OCI-LY7 (cell line): ENCODE results near the gene CENPU. TPM values are rescaled to one million over a fixed set of nuclear protein-coding genes. Genes with fewer than 3 reads are reported as not detected.

Experiments
- BruUV-seq: library from RNA; stranded (reverse); fragments of 400-500 nt; replicated peaks from 2 replicates; lab custom pipeline; 2021; lab: Mats Ljungman, UMichigan
- CTCF ChIA-PET: fragments of 300-600 bp; sonication (Branson Sonifier 250); formaldehyde crosslinking; loops from one replicate; lab custom pipeline; 2022; ENCODE audit warnings: antibody characterized with exemption; ENCODE audit not compliant: unreplicated experiment; lab: Charles Lee
- POLR2A ChIA-PET: fragments of 300-600 bp; sonication (Branson Sonifier 250); formaldehyde crosslinking; loops from one replicate; lab custom pipeline; 2022; ENCODE audit warnings: antibody characterized with exemption; lab: Charles Lee
- DNase-seq: peaks from one replicate; pipeline ENCODE4 v3.0.0-alpha.2; 2015; ENCODE audit warnings: low spot score
- H2AFZ ChIP-seq: fragments of 200-600 bp; sonication (generic), shearing (Covaris generic); 2 replicates; pipeline ENCODE4 v1.6.1; 2014; ENCODE audit warnings: mild to moderate bottlenecking, antibody characterized with exemption, low read length, moderate library complexity
- H3K27ac ChIP-seq: fragments of 200-600 bp; sonication (generic); 2 replicates; pipeline ENCODE4 v1.5.1; 2014; ENCODE audit warnings: mixed run types, low read depth, mild to moderate bottlenecking, moderate library complexity, low read length, inconsistent platforms; ENCODE audit not compliant: poor library complexity, severe bottlenecking
- H3K36me3 ChIP-seq: fragments of 200-600 bp; sonication (generic); 2 replicates; pipeline ENCODE4 v1.6.1; 2014; ENCODE audit warnings: mild to moderate bottlenecking, antibody characterized with exemption, low read length, moderate library complexity, mixed read lengths; ENCODE audit not compliant: insufficient read depth
- H3K4me1 ChIP-seq: fragments of 200-600 bp; sonication (generic); 2 replicates; pipeline ENCODE4 v1.5.1; 2014; ENCODE audit warnings: mild to moderate bottlenecking, low read length; ENCODE audit not compliant: insufficient read depth, poor library complexity, severe bottlenecking
- H3K4me2 ChIP-seq: fragments of 200-600 bp; sonication (generic); 2 replicates; pipeline ENCODE4 v1.6.1; 2014; ENCODE audit warnings: mild to moderate bottlenecking, low read length
- H3K4me3 ChIP-seq: fragments of 200-600 bp; sonication (generic); 2 replicates; pipeline ENCODE4 v1.5.1; 2014; ENCODE audit warnings: mild to moderate bottlenecking, low read depth, low read length; ENCODE audit not compliant: poor library complexity, severe bottlenecking
- H3K79me2 ChIP-seq: fragments of 200-600 bp; sonication (generic); 2 replicates; pipeline ENCODE4 v1.6.1; 2016; ENCODE audit warnings: low read depth, mild to moderate bottlenecking, low read length, moderate library complexity, mixed read lengths; ENCODE audit not compliant: insufficient read depth
- H3K9me2 ChIP-seq: fragments of 200-600 bp; sonication (generic); 2 replicates; pipeline ENCODE4 v1.6.1; 2016; ENCODE audit warnings: mild to moderate bottlenecking, low read length, mixed read lengths; ENCODE audit not compliant: insufficient read depth
- H3K9me3 ChIP-seq: fragments of 200-600 bp; sonication (generic); 2 replicates; pipeline ENCODE4 v1.6.1; 2014; ENCODE audit warnings: mild to moderate bottlenecking, mixed run types, low read length, mixed read lengths
- H4K20me1 ChIP-seq: fragments of 200-600 bp; sonication (generic); 2 replicates; pipeline ENCODE4 v1.6.1; 2014; ENCODE audit warnings: mild to moderate bottlenecking, antibody characterized with exemption, low read length, moderate library complexity, mixed read lengths; ENCODE audit not compliant: insufficient read depth
- EZH2phosphoT487 ChIP-seq: fragments of 200-600 bp; sonication (generic); IDR thresholded peaks from 2 replicates; pipeline ENCODE4 v1.6.1; 2018; ENCODE audit warnings: low read depth, borderline replicate concordance, mild to moderate bottlenecking, mixed run types, antibody characterized with exemption, low read length, moderate library complexity, mixed read lengths
- intact Hi-C: fragments of 100-400 bp; cut with micrococcal nuclease; formaldehyde crosslinking; loops from one replicate; pipeline ENCODE4 v1.10.0; 2022; ENCODE audit not compliant: unreplicated experiment
- total RNA-seq, 2 experiments: library from RNA; depleted of rRNA in 1 of 2; stranded (reverse); fragments of >200 nt in 1 of 2; shearing (Covaris generic) in 1 of 2; gene quantifications; 2 replicates each; pipeline ENCODE4 v1.2.3, GENCODE V29; 2014 to 2022
- TF ChIP-seq, protein P1 (sequence below): fragments of 200-600 bp; sonication (generic); conservative IDR thresholded peaks from 2 replicates; pipeline ENCODE4 v1.5.1; 2014; ENCODE audit warnings: mild to moderate bottlenecking, antibody characterized with exemption, low read length, moderate library complexity, mixed read lengths

Gene CENPU
- total RNA-seq, 2 experiments from 2014 or later: 83.9 to 132 TPM

DNA sequence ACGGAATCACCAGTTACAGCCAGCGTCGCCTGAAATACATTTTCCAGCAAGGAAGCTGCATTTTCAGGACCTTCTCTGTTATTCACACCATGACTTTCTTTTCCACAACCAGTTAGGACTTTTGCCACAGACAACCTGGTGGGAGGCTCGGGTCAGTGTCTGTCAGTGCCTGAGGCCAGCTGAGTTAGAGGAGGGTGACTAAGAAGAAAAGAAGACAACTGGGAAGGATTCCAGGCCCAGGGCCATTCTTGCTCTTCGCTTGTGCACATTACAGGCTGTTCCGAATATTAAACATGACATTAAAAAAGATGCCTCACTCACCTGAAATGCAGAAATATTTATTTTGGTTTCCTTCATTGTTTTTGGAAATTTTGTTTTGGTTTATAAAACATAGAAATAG is 21.4 kb upstream of the CENPU start:
- Histone ChIP-seq H3K4me2 (no peak overlapping the region), H3K4me1 (no peaks in the 10 kb centered on the region), H3K27ac (no peak overlapping the region), H3K4me3 (no peak overlapping the region), H3K9me3 (no peaks in the 10 kb centered on the region), H3K9me2 (no peaks in the 10 kb centered on the region), H2AFZ (no peak overlapping the region), H3K79me2 (no peaks in the 10 kb centered on the region), H4K20me1 (no peaks in the 10 kb centered on the region), H3K36me3 (peaks cover 51% of the 10 kb centered on the region)
- TF ChIP-seq, protein P1, sequence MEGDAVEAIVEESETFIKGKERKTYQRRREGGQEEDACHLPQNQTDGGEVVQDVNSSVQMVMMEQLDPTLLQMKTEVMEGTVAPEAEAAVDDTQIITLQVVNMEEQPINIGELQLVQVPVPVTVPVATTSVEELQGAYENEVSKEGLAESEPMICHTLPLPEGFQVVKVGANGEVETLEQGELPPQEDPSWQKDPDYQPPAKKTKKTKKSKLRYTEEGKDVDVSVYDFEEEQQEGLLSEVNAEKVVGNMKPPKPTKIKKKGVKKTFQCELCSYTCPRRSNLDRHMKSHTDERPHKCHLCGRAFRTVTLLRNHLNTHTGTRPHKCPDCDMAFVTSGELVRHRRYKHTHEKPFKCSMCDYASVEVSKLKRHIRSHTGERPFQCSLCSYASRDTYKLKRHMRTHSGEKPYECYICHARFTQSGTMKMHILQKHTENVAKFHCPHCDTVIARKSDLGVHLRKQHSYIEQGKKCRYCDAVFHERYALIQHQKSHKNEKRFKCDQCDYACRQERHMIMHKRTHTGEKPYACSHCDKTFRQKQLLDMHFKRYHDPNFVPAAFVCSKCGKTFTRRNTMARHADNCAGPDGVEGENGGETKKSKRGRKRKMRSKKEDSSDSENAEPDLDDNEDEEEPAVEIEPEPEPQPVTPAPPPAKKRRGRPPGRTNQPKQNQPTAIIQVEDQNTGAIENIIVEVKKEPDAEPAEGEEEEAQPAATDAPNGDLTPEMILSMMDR: no peak
- TF ChIP-seq EZH2phosphoT487: no peak
- DNase-seq: no peak
- no TSS peak for BruUV-seq
- ChIA-PET POLR2A (no interaction called here), CTCF (no interaction called here)
- intact Hi-C loops: no loop called here

DNA sequence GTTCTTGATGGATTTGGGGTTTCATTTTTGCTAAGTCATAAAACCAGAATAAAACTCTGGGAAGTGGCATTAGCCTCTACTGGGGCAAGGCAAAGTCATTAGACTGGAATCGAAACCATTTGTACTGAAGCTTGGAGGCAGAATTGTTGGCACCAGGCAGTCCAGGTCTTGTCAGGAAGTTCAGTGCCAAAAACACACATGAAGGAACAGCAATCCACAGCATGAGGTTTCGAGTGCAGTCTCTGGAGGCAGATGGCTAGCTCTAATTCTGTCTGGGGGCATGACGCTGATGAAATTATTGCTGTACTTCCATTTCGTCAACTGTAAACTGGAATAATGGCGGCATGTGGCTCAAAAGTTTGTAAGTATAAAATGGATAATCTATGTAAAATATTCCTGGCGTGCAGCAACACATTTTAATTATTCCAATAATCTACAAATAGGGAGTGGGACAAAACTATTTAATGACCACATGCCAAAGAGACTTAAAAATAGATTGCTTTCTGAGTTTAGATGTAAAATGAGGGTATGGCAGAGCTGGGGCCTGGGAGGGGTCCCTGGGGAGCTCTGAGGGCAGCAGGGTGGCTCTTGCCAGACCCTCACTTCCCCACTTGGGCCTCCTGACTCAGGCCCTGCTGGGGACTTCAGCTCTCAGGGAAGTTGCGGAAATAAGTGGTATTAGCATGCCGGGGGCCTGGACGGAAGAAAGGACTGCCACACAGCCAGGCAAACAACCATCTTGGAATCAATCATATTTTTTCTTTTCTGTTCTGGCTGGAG is 18.8 kb upstream of the CENPU start:
- CTCF ChIA-PET: no interaction called here
- H3K27ac ChIP-seq: no peak overlapping the region
- H3K9me3 ChIP-seq: no peaks in the 10 kb centered on the region
- POLR2A ChIA-PET: interaction anchor here (0.7 to 1.2 kb wide), 2 partner anchors 19 to 441 kb away, joined by 3 read pairs; partner anchors contain the start of gene CENPU
- no TSS peak for BruUV-seq
- H2AFZ ChIP-seq: no peak overlapping the region
- H3K4me1 ChIP-seq: no peaks in the 10 kb centered on the region
- no peaks in the 10 kb centered on the region for H3K79me2 ChIP-seq
- no peak for DNase-seq
- no peak overlapping the region for H3K4me3 ChIP-seq
- H3K4me2 ChIP-seq: no peak overlapping the region
- peaks cover 38% of the 10 kb centered on the region for H3K36me3 ChIP-seq
- no peaks in the 10 kb centered on the region for H3K9me2 ChIP-seq
- intact Hi-C loops: no loop called here
- TF ChIP-seq, protein P1: no peak
- no peaks in the 10 kb centered on the region for H4K20me1 ChIP-seq

DNA sequence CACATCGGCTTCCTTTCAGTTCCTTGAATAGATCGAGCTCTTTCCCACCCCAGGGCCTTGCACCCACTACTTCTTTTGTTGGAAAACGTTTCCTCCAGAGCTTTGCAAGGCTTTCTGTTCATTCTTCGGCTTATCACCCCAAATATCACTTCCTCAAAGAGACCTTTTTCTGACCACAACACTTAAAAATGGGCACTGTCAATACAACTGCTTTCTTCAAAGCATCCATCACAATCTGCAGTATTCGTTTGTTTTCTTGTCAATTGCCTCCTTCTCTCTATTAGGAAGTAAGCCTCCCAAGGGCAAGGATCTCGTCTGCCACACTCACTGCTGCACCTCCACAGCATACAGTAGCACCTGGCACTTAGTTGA is 17.7 kb upstream of the CENPU start:
- no peak overlapping the region for H3K27ac ChIP-seq
- H3K4me3 ChIP-seq: no peak overlapping the region
- CTCF ChIA-PET: no interaction called here
- POLR2A ChIA-PET: interaction anchor here (0.8 to 1.2 kb wide), 2 partner anchors 17 to 105 kb away, joined by 3 read pairs; partner anchors contain the start of gene CENPU
- intact Hi-C loops: no loop called here
- H3K9me3 ChIP-seq: no peaks in the 10 kb centered on the region
- H3K4me2 ChIP-seq: no peak overlapping the region
- peaks cover 27% of the 10 kb centered on the region for H3K36me3 ChIP-seq
- no TSS peak for BruUV-seq
- no peak for DNase-seq
- TF ChIP-seq, protein P1: no peak
- TF ChIP-seq EZH2phosphoT487: no peak
- H3K79me2 ChIP-seq: no peaks in the 10 kb centered on the region
- H2AFZ ChIP-seq: no peak overlapping the region
- H3K4me1 ChIP-seq: peaks cover 1% of the 10 kb centered on the region
- H3K9me2 ChIP-seq: no peaks in the 10 kb centered on the region
- H4K20me1 ChIP-seq: no peaks in the 10 kb centered on the region
